Endothelial cell of umbilical vein (primary cell): ENCODE results near the gene HDAC11. TPM values are rescaled to one million over a fixed set of nuclear protein-coding genes. Genes with fewer than 3 reads are reported as not detected.

ENCODE experiments used
- BruUV-seq: library from RNA; stranded (reverse); fragments of 400-500 nt; replicated peaks from 2 replicates; lab custom pipeline; 2021; lab: Mats Ljungman, UMichigan
- CTCF ChIA-PET: fragments of 300-600, 350-600 bp; sonication (Branson Sonifier 250); formaldehyde crosslinking; loops from one replicate; lab custom pipeline; 2021; ENCODE audit warnings: antibody characterized with exemption, inconsistent platforms; lab: Charles Lee
- POLR2A ChIA-PET: fragments of 300-600, 350-600 bp; sonication (Branson Sonifier 250); formaldehyde crosslinking; loops from one replicate; lab custom pipeline; 2021; ENCODE audit warnings: antibody characterized with exemption, inconsistent platforms; lab: Charles Lee
- DNase-seq: peaks from one replicate; pipeline ENCODE4 v3.0.0-alpha.2; 2011; ENCODE audit warnings: low read depth, low spot score
- FAIRE-seq: peaks from 2 replicates; lab custom pipeline; 2011; peaks lifted over from hg19 to GRCh38; lab: Jason Lieb, UNC
- H2AFZ ChIP-seq: 2 replicates; pipeline ENCODE4 v1.6.0; 2012; ENCODE audit warnings: low read depth, low read length, control low read depth, inconsistent platforms
- H3K27ac ChIP-seq: 2 replicates; pipeline ENCODE4 v1.5.1; 2011; ENCODE audit warnings: low read depth, mild to moderate bottlenecking, control low read depth, low read length, moderate library complexity; ENCODE audit not compliant: insufficient read depth
- H3K27me3 ChIP-seq, 2 experiments: 2 replicates each; pipeline versions ENCODE4 v1.6.0 to v1.6.1; 2011; ENCODE audit warnings: low read length in 2 of 2, mixed read lengths in 1 of 2; ENCODE audit not compliant: control insufficient read depth in 2 of 2, insufficient read depth in 2 of 2
- H3K36me3 ChIP-seq, 2 experiments: 2 replicates in 1 of 2; 3 replicates in 1 of 2; pipeline ENCODE4 v1.5.1; 2011; ENCODE audit warnings: low read length in 2 of 2, mild to moderate bottlenecking in 1 of 2, moderate library complexity in 1 of 2; ENCODE audit not compliant: control insufficient read depth in 2 of 2, insufficient read depth in 2 of 2; ENCODE audit errors: extremely low read depth in 1 of 2
- H3K4me1 ChIP-seq: 3 replicates; pipeline ENCODE4 v1.5.1; 2011; ENCODE audit warnings: mild to moderate bottlenecking, low read length; ENCODE audit not compliant: control insufficient read depth, insufficient read depth; ENCODE audit errors: extremely low read depth
- H3K4me2 ChIP-seq: 2 replicates; pipeline ENCODE4 v1.6.1; 2011; ENCODE audit warnings: low read length, control low read depth, mixed read lengths; ENCODE audit not compliant: insufficient read depth
- H3K4me3 ChIP-seq, 3 experiments: fragments of 200-600 bp in 1 of 3; sonication (generic), shearing (Covaris generic) in 1 of 3; replicated peaks in 1 of 3; 2 replicates each; pipeline ENCODE4 v1.5.1; 2011 to 2016; ENCODE audit warnings: control low read depth in 3 of 3, low read length in 3 of 3, mild to moderate bottlenecking in 2 of 3, inconsistent platforms in 1 of 3, low read depth in 1 of 3, moderate library complexity in 1 of 3; ENCODE audit not compliant: insufficient read depth in 1 of 3
- H3K79me2 ChIP-seq: 2 replicates; pipeline ENCODE4 v1.6.0; 2012; ENCODE audit warnings: low read length, inconsistent platforms; ENCODE audit not compliant: control insufficient read depth, insufficient read depth
- H3K9ac ChIP-seq: replicated peaks from 2 replicates; pipeline ENCODE3; 2011; ENCODE audit warnings: low read length, control low read depth; ENCODE audit not compliant: insufficient read depth; ENCODE audit errors: extremely low read depth
- H3K9me1 ChIP-seq: replicated peaks from 3 replicates; pipeline ENCODE4 v1.6.0; 2011; ENCODE audit warnings: mild to moderate bottlenecking, low read length; ENCODE audit not compliant: control insufficient read depth, insufficient read depth; ENCODE audit errors: extremely low read depth
- H3K9me3 ChIP-seq: replicated peaks from 2 replicates; pipeline ENCODE4 v1.5.1; 2012; ENCODE audit warnings: low read length, inconsistent platforms; ENCODE audit not compliant: control insufficient read depth, insufficient read depth
- H4K20me1 ChIP-seq: replicated peaks from 2 replicates; pipeline ENCODE3; 2011; ENCODE audit warnings: mild to moderate bottlenecking, low read length; ENCODE audit not compliant: control insufficient read depth, insufficient read depth; ENCODE audit errors: extremely low read depth
- EZH2 ChIP-seq: IDR thresholded peaks from 2 replicates; pipeline ENCODE4 v1.6.1; 2012; ENCODE audit warnings: borderline replicate concordance, low read depth, mild to moderate bottlenecking, moderate library complexity, low read length, inconsistent platforms; ENCODE audit not compliant: severe bottlenecking
- FOS ChIP-seq: IDR thresholded peaks from 2 replicates; pipeline ENCODE4 v1.6.1; 2011; ENCODE audit warnings: mild to moderate bottlenecking, low read length, moderate library complexity, borderline replicate concordance; ENCODE audit not compliant: insufficient read depth
- GATA2 ChIP-seq: IDR thresholded peaks from 2 replicates; pipeline ENCODE4 v1.7.0; 2011; ENCODE audit warnings: low read depth, mild to moderate bottlenecking, moderate library complexity, mixed read lengths, low read length; ENCODE audit not compliant: insufficient read length, insufficient read depth
- JUN ChIP-seq: IDR thresholded peaks from 2 replicates; pipeline ENCODE4 v1.6.1; 2011; ENCODE audit warnings: borderline replicate concordance, low read depth; ENCODE audit not compliant: insufficient read length, insufficient read depth
- MYC ChIP-seq: IDR thresholded peaks from one replicate; pipeline ENCODE4 v1.6.1; 2011; ENCODE audit warnings: mild to moderate bottlenecking, low read depth, low read length
- POLR2A ChIP-seq: IDR thresholded peaks from 2 replicates; pipeline ENCODE4 v1.6.1; 2012; ENCODE audit warnings: low read depth, mild to moderate bottlenecking, control low read depth, low read length
- POLR2AphosphoS5 ChIP-seq: IDR thresholded peaks from 2 replicates; pipeline ENCODE4 v1.6.1; 2012; ENCODE audit warnings: low read depth, mild to moderate bottlenecking, control low read depth, low read length, moderate library complexity; ENCODE audit not compliant: insufficient read depth
- dilution Hi-C: fragments of 300-500 bp; cut with MboI; formaldehyde crosslinking; loops from one replicate; pipeline ENCODE4 v1.15.0; 2019; ENCODE audit warnings: low sequenced_read_pairs; ENCODE audit not compliant: extremely low pct_ligation_motif_present
- intact Hi-C: fragments of 100-400 bp; cut with micrococcal nuclease; formaldehyde crosslinking; loops from one replicate; pipeline ENCODE4 v1.10.0; 2022
- polyA plus RNA-seq, 4 experiments: library from polyadenylated mRNA; depleted of rRNA in 3 of 4; stranded (reverse) in 3 of 4; unstranded in 1 of 4; fragments of >200 nt; gene quantifications; 2 replicates each; pipeline versions ENCODE4 v1.2.1 to v1.2.3, GENCODE V29; 2011 to 2012; ENCODE audit warnings: missing spikeins in 1 of 4
- total RNA-seq: library from RNA; stranded (reverse); gene quantifications from 2 replicates; pipeline ENCODE4 v1.2.3, GENCODE V29; 2021
- TF ChIP-seq, protein P1 (sequence below), 2 donors: IDR thresholded peaks; 1 replicate in 1 of 2; 2 replicates in 1 of 2; pipeline ENCODE4 v1.5.1; 2011; ENCODE audit warnings: low read length in 2 of 2, mild to moderate bottlenecking in 2 of 2, moderate library complexity in 2 of 2, control low read depth in 1 of 2, inconsistent platforms in 1 of 2, low read depth in 1 of 2; ENCODE audit not compliant: insufficient read depth in 1 of 2; ENCODE audit errors: extremely low read depth in 1 of 2
- TF ChIP-seq, protein P2 (sequence below): IDR thresholded peaks from 2 replicates; pipeline ENCODE4 v1.6.1; 2011; ENCODE audit not compliant: insufficient read depth, insufficient read length

HDAC11 gene
- total and polyA plus RNA-seq, 2 donors (not counting 3 experiments of a cell fraction or from before 2014, with no cell fraction given), result 6.8 to 8.8 TPM

DNA sequence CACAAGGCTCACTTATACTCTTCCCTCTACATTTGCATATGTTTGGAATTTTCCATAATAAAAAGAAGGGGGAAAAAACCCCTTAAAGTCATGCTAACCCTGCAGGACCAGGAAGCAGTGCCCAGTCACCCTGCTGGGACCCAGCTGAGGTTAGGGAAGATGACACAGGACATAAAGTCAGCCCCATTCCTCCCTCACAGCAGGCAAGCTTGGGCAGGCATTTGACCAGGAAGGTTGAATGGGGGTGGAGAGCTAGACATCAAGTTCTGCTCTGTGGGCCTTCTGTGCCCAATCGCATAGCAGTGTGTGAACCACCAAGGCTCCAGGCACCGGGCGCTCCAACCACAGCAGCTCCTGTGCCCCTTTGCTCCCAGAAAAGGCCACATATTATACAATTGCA is 7.1 kb upstream of the HDAC11 start:
- CTCF ChIA-PET, result interaction anchor here (0.5 to 1.7 kb wide), 2 partner anchors 175 to 383 kb away, joined by 3 to 5 read pairs; no protein-coding TSS in a partner anchor

More for the DNA sequence above, 7.1 kb upstream of the HDAC11 start:
- Histone ChIP-seq H3K79me2 (no peaks in the 10 kb centered on the region), H3K4me2 (no peak overlapping the region), H3K36me3 (no peaks in the 10 kb centered on the region), H2AFZ (no peak overlapping the region), H4K20me1 (no peaks in the 10 kb centered on the region), H3K9me3 (no peaks in the 10 kb centered on the region), H3K4me3 (no peak overlapping the region), H3K9me1 (no peaks in the 10 kb centered on the region), H3K27me3 (no peaks in the 10 kb centered on the region), H3K4me1 (peaks cover 4% of the 10 kb centered on the region), H3K9ac (no peak overlapping the region), H3K27ac (no peak overlapping the region)
- no TSS peak for BruUV-seq
- no peak for FAIRE-seq
- intact Hi-C loops, result no loop called here
- POLR2A ChIA-PET, result no interaction called here
- DNase-seq, result no peak
- dilution Hi-C loops, result loop anchor here (25.0 kb wide), 1 partner anchor 386 kb away; no protein-coding TSS in a partner anchor
- TF ChIP-seq, protein P1, sequence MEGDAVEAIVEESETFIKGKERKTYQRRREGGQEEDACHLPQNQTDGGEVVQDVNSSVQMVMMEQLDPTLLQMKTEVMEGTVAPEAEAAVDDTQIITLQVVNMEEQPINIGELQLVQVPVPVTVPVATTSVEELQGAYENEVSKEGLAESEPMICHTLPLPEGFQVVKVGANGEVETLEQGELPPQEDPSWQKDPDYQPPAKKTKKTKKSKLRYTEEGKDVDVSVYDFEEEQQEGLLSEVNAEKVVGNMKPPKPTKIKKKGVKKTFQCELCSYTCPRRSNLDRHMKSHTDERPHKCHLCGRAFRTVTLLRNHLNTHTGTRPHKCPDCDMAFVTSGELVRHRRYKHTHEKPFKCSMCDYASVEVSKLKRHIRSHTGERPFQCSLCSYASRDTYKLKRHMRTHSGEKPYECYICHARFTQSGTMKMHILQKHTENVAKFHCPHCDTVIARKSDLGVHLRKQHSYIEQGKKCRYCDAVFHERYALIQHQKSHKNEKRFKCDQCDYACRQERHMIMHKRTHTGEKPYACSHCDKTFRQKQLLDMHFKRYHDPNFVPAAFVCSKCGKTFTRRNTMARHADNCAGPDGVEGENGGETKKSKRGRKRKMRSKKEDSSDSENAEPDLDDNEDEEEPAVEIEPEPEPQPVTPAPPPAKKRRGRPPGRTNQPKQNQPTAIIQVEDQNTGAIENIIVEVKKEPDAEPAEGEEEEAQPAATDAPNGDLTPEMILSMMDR (IDR thresholded peaks at IDR 0.05; ENCODE audit: extremely low read depth in 1 of 2, insufficient read depth in 1 of 2, low read depth in 1 of 2, low read length in 2 of 2), result no peak
- no peak for TF ChIP-seq POLR2AphosphoS5
- TF ChIP-seq, protein P2, sequence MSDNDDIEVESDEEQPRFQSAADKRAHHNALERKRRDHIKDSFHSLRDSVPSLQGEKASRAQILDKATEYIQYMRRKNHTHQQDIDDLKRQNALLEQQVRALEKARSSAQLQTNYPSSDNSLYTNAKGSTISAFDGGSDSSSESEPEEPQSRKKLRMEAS, result no peak
- TF ChIP-seq JUN, result no peak
- no peak for TF ChIP-seq EZH2
- no peak for TF ChIP-seq GATA2
- TF ChIP-seq POLR2A, result no peak
- no peak for TF ChIP-seq FOS
- TF ChIP-seq MYC, result no peak
